Skeletal muscle tissue (tissue), 2 donors: Measurements from ENCODE around the gene TM4SF4. TPM values are rescaled to one million over a fixed set of nuclear protein-coding genes. Genes with fewer than 3 reads are reported as not detected.

Experiments used
- small RNA-seq: library from RNA; depleted of rRNA; stranded (forward); fragments of <200 nt; gene quantifications from one replicate; pipeline ENCODE3, GENCODE V24; 2014
- total RNA-seq: library from RNA; depleted of rRNA; stranded (reverse); fragments of >200 nt; gene quantifications from one replicate; pipeline ENCODE4 v1.2.3, GENCODE V29; 2014

Gene TM4SF4
- total RNA-seq, 1 donor from 2014 or later: not detected

Small RNA genes within 50 kb of the gene (small RNA-seq; reads per million reads assigned to genes)
- gene AC108751.2: not detected
- not detected for gene RNU6-1098P

Other genes starting within 250 kb of the TM4SF4 start
- gene TM4SF18, start 141.1 kb upstream of the TM4SF4 start, total RNA-seq: 6.3 TPM
- 81.4 TPM for gene TM4SF1, start 97.0 kb upstream of the TM4SF4 start, total RNA-seq
- 34.4 TPM for gene WWTR1, start 183.3 kb downstream of the TM4SF4 start, total RNA-seq